CD14-positive monocyte (primary cell): ENCODE measurements around the gene PCDHGC5. TPM values are rescaled to one million over a fixed set of nuclear protein-coding genes. Genes with fewer than 3 reads are reported as not detected.
A peak's percentile ranks its signal among the peaks of the same experiment; 100 is the strongest.

Source experiments
- DNase-seq, 3 donors: peaks; one replicate each; pipeline ENCODE4 v3.0.0-alpha.2; 2011 to 2022
- H2AFZ ChIP-seq: 2 replicates; pipeline ENCODE4 v1.6.0; 2012; ENCODE audit warnings: mild to moderate bottlenecking, low read depth, low read length, inconsistent platforms; ENCODE audit not compliant: insufficient read depth, poor library complexity, severe bottlenecking
- H3K27ac ChIP-seq, 2 donors: 1 replicate in 1 of 2; 2 replicates in 1 of 2; pipeline ENCODE4 v1.5.1; 2012 to 2013; ENCODE audit warnings: low read length in 2 of 2, control low read depth in 1 of 2, inconsistent platforms in 1 of 2, low read depth in 1 of 2, mild to moderate bottlenecking in 1 of 2
- H3K27me3 ChIP-seq, 2 donors: one replicate each; pipeline versions ENCODE4 v1.6.0 to v1.6.1; 2011 to 2013; ENCODE audit warnings: low read length in 2 of 2; ENCODE audit not compliant: control insufficient read depth in 2 of 2, insufficient read depth in 2 of 2
- H3K36me3 ChIP-seq, 2 donors: replicated peaks in 1 of 2; 1 replicate in 1 of 2; 2 replicates in 1 of 2; pipeline versions ENCODE4 v1.5.1 to v1.6.1; 2012 to 2013; ENCODE audit warnings: low read length in 2 of 2, control low read depth in 1 of 2, inconsistent platforms in 1 of 2, mild to moderate bottlenecking in 1 of 2; ENCODE audit not compliant: insufficient read depth in 2 of 2, control insufficient read depth in 1 of 2
- H3K4me1 ChIP-seq, 2 donors: 1 replicate in 1 of 2; 2 replicates in 1 of 2; pipeline versions ENCODE4 v1.5.1 to v1.6.1; 2012 to 2013; ENCODE audit warnings: low read length in 2 of 2, control low read depth in 1 of 2, inconsistent platforms in 1 of 2, mild to moderate bottlenecking in 1 of 2, moderate library complexity in 1 of 2; ENCODE audit not compliant: insufficient read depth in 2 of 2, control insufficient read depth in 1 of 2
- H3K4me2 ChIP-seq: replicated peaks from 2 replicates; pipeline ENCODE3; 2012; ENCODE audit warnings: low read length, moderate library complexity, mild to moderate bottlenecking; ENCODE audit not compliant: poor library complexity, severe bottlenecking; ENCODE audit errors: extremely low read depth
- H3K4me3 ChIP-seq, 3 experiments: fragments of 200-600 bp in 1 of 3; sonication (generic) in 1 of 3; replicated peaks in 1 of 3; 1 replicate in 2 of 3; 2 replicates in 1 of 3; pipeline ENCODE4 v1.5.1; 2011 to 2013; ENCODE audit warnings: low read length in 3 of 3, mild to moderate bottlenecking in 3 of 3, control low read depth in 2 of 3, low read depth in 2 of 3, inconsistent platforms in 1 of 3, moderate library complexity in 1 of 3
- H3K79me2 ChIP-seq: 2 replicates; pipeline ENCODE4 v1.6.0; 2012; ENCODE audit warnings: mild to moderate bottlenecking, control low read depth, inconsistent platforms, low read length, moderate library complexity; ENCODE audit not compliant: insufficient read depth
- H3K9ac ChIP-seq: 2 replicates; pipeline ENCODE4 v1.6.0; 2017; ENCODE audit warnings: low read length, mild to moderate bottlenecking; ENCODE audit not compliant: insufficient read depth, poor library complexity, severe bottlenecking
- H3K9me3 ChIP-seq, 2 donors: replicated peaks in 1 of 2; 1 replicate in 1 of 2; 2 replicates in 1 of 2; pipeline versions ENCODE4 v1.5.1 to v1.6.1; 2012 to 2013; ENCODE audit warnings: low read length in 2 of 2, control low read depth in 1 of 2; ENCODE audit not compliant: control insufficient read depth in 1 of 2, insufficient read depth in 1 of 2
- H4K20me1 ChIP-seq: 2 replicates; pipeline ENCODE4 v1.6.0; 2012; ENCODE audit warnings: mild to moderate bottlenecking, low read length, control low read depth, moderate library complexity; ENCODE audit not compliant: insufficient read depth
- H3K27ac Mint-ChIP-seq, 7 donors: one replicate each; pipeline ENCODE4 v1.8.0; 2020; ENCODE audit warnings: mild to moderate bottlenecking in 7 of 7, mixed read lengths in 7 of 7, moderate library complexity in 6 of 7, inconsistent platforms in 2 of 7
- H3K27me3 Mint-ChIP-seq, 3 donors: one replicate each; pipeline ENCODE4 v1.8.0; 2021 to 2022; ENCODE audit warnings: low read depth in 3 of 3, mild to moderate bottlenecking in 3 of 3, mixed read lengths in 3 of 3, moderate library complexity in 3 of 3, inconsistent platforms in 1 of 3
- H3K36me3 Mint-ChIP-seq, 2 donors: one replicate each; pipeline ENCODE4 v1.8.0; 2020; ENCODE audit warnings: mixed read lengths in 2 of 2, inconsistent platforms in 1 of 2, mild to moderate bottlenecking in 1 of 2
- H3K4me1 Mint-ChIP-seq: one replicate; pipeline ENCODE4 v1.8.0; 2020; ENCODE audit warnings: mild to moderate bottlenecking, mixed read lengths
- H3K4me3 Mint-ChIP-seq, 2 donors: one replicate each; pipeline ENCODE4 v1.8.0; 2020; ENCODE audit warnings: mild to moderate bottlenecking in 2 of 2, mixed read lengths in 2 of 2, moderate library complexity in 1 of 2
- H3K9me3 Mint-ChIP-seq, 7 donors: one replicate each; pipeline ENCODE4 v1.8.0; 2020 to 2022; ENCODE audit warnings: mixed read lengths in 7 of 7, mild to moderate bottlenecking in 6 of 7, moderate library complexity in 6 of 7, inconsistent platforms in 2 of 7
- CTCF ChIP-seq: fragments of 200-600 bp; IDR thresholded peaks from one replicate; pipeline ENCODE4 v1.8.0; 2022; ENCODE audit warnings: antibody characterized with exemption, mild to moderate bottlenecking
- WGBS: methylation state at CpG from one replicate; pipeline ENCODE4 v1.1.5; 2013; ENCODE audit warnings: missing lambda C conversion rate; ENCODE audit not compliant: insufficient coverage; 5-methylcytosine and 5-hydroxymethylcytosine counted together
- intact Hi-C, 2 donors: fragments of 100-400 bp; cut with micrococcal nuclease; formaldehyde crosslinking; loops; one replicate each; pipeline versions ENCODE4 v1.15.0 to v1.15.1; 2023
- polyA plus RNA-seq, 3 donors: library from polyadenylated mRNA; depleted of rRNA in 1 of 3; unstranded in 2 of 3; stranded (reverse) in 1 of 3; fragments of 300-500 nt in 2 of 3; fragments of >200 nt in 1 of 3; fragmentation: Illumina TruSeq in 2 of 3; gene quantifications; 1 replicate in 2 of 3; 2 replicates in 1 of 3; pipeline ENCODE4 v1.2.3, GENCODE V29; 2012 to 2021

The PCDHGC5 gene
- polyA plus RNA-seq, 3 donors = not detected

- intact Hi-C loops = no loop called here
- no peak for TF ChIP-seq CTCF
- H3K79me2 ChIP-seq = no peaks in the 10 kb centered on the region
Observed at GRCh38 chr5:141491323-141492167, 2.7 kb downstream of the PCDHGC5 start.

GRCh38 chr5:141492168-141492885, 3.4 kb downstream of the PCDHGC5 start:
- no peaks in the 10 kb centered on the region for H4K20me1 ChIP-seq
- H3K27ac ChIP-seq = no peak overlapping the region
- Mint-ChIP-seq H3K4me1 (peaks cover 14% of the 10 kb centered on the region), H3K27me3 (peaks cover 73 to 90% (median 78%) of the 10 kb centered on the region in 3 donors), H3K9me3 (peaks cover 0 to 24% (median 6%) of the 10 kb centered on the region in 7 donors), H3K4me3 (peak overlapping the region; percentile 28 to 94), H3K36me3 (no peaks in the 10 kb centered on the region), H3K27ac (peak overlapping the region in 1 of 7 donors; percentile 33)
- H3K4me2 ChIP-seq = peak overlapping the region; percentile 53
- H3K27me3 ChIP-seq = peaks cover 38 to 91% of the 10 kb centered on the region in 2 donors
- peaks cover 3 to 30% of the 10 kb centered on the region in 2 donors for H3K9me3 ChIP-seq
- H3K4me1 ChIP-seq = peaks cover 13 to 15% of the 10 kb centered on the region in 2 donors
- WGBS = 3% methylated on average over 67 of the region's 68 CpGs
- no peaks in the 10 kb centered on the region for H3K36me3 ChIP-seq
- no peak for TF ChIP-seq CTCF
- H2AFZ ChIP-seq = peak overlapping the region; percentile 50
- intact Hi-C loops = no loop called here
- DNase-seq = peak in 2 of 3 donors; percentile 19 to 28
- peak overlapping the region in 1 of 3 experiments; percentile 53 for H3K4me3 ChIP-seq
- no peaks in the 10 kb centered on the region for H3K79me2 ChIP-seq
- H3K9ac ChIP-seq = no peak overlapping the region

More at GRCh38 chr5:141491323-141492167, 2.7 kb downstream of the PCDHGC5 start:
- Mint-ChIP-seq H3K9me3 (peaks cover 0 to 24% (median 6%) of the 10 kb centered on the region in 7 donors), H3K36me3 (no peaks in the 10 kb centered on the region), H3K27ac (peak overlapping the region in 1 of 7 donors; percentile 33), H3K27me3 (peaks cover 72 to 92% (median 81%) of the 10 kb centered on the region in 3 donors), H3K4me3 (peak overlapping the region in 1 of 2 donors; percentile 94), H3K4me1 (peaks cover 14% of the 10 kb centered on the region)
- DNase-seq = no peak
- H2AFZ ChIP-seq = peak overlapping the region; percentile 50
- peak overlapping the region in 1 of 3 experiments; percentile 53 for H3K4me3 ChIP-seq
- peaks cover 3 to 30% of the 10 kb centered on the region in 2 donors for H3K9me3 ChIP-seq
- peak overlapping the region; percentile 1 for H3K9ac ChIP-seq
- peaks cover 38 to 98% of the 10 kb centered on the region in 2 donors for H3K27me3 ChIP-seq
- H3K4me1 ChIP-seq = peaks cover 13 to 15% of the 10 kb centered on the region in 2 donors
- H3K36me3 ChIP-seq = no peaks in the 10 kb centered on the region
- no peaks in the 10 kb centered on the region for H4K20me1 ChIP-seq
- peak overlapping the region; percentile 53 for H3K4me2 ChIP-seq
- H3K27ac ChIP-seq = no peak overlapping the region
- 4% methylated on average over 53 of the region's 66 CpGs for WGBS
